Measurements from ENCODE around the gene SERPINA4.

Gene SERPINA4

DNA sequence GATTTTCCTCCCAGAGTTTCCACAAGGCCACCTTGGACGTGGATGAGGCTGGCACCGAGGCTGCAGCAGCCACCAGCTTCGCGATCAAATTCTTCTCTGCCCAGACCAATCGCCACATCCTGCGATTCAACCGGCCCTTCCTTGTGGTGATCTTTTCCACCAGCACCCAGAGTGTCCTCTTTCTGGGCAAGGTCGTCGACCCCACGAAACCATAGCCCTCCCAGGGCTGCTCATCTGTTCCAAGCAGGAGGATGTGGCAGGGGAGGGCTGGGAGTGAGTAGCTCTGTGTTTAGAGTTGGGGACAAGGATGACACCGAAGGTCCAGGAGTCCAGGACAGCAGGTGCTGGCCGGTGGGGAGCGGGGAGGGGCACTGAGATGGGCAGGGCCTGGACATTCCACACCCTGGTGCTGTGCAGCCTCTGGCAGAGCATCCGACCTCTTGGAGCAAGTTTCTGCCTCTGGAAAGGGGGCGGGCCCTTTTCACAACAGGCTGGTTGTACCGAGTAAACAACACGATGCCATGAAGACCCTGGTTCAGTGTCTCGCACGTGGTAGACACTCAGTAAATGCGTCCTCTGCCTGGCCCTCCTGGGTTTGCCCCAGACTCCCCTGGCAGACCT lies 8.2 kb downstream of the SERPINA4 start:
- H3K27ac ChIP-seq, result no peak overlapping the region
- peak; percentile 62 for DNase-seq (ENCODE audit: low spot score)
- TF ChIP-seq, protein P1, sequence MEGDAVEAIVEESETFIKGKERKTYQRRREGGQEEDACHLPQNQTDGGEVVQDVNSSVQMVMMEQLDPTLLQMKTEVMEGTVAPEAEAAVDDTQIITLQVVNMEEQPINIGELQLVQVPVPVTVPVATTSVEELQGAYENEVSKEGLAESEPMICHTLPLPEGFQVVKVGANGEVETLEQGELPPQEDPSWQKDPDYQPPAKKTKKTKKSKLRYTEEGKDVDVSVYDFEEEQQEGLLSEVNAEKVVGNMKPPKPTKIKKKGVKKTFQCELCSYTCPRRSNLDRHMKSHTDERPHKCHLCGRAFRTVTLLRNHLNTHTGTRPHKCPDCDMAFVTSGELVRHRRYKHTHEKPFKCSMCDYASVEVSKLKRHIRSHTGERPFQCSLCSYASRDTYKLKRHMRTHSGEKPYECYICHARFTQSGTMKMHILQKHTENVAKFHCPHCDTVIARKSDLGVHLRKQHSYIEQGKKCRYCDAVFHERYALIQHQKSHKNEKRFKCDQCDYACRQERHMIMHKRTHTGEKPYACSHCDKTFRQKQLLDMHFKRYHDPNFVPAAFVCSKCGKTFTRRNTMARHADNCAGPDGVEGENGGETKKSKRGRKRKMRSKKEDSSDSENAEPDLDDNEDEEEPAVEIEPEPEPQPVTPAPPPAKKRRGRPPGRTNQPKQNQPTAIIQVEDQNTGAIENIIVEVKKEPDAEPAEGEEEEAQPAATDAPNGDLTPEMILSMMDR (IDR thresholded peaks at IDR 0.05), result no peak
- no peak overlapping the region for H3K4me3 ChIP-seq

DNA sequence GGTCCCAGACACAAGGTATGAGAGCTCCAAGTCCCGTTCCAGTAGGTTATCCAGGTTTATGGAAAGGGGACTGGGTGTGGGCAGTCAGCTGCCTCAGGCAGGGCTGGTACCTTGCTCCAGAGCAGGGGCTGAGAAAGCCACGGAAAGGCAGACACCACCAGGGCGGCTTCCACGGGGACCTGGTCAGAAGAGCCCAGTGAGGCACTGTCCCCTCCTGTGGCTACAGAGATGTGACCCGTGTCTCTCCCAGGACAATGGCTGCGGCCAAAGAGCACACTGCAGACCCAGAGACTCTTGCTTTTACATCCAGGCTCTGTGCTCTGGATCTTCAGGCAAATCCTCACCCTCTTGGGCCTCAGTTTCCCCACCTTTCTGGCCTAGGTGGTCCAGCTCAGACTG lies 8.8 kb downstream of the SERPINA4 start:
- TF ChIP-seq, protein P1 (IDR thresholded peaks at IDR 0.05), result no peak
- DNase-seq (ENCODE audit: low spot score), result no peak
- Histone ChIP-seq H3K4me3 (no peak overlapping the region), H3K27ac (no peak overlapping the region)

DNA sequence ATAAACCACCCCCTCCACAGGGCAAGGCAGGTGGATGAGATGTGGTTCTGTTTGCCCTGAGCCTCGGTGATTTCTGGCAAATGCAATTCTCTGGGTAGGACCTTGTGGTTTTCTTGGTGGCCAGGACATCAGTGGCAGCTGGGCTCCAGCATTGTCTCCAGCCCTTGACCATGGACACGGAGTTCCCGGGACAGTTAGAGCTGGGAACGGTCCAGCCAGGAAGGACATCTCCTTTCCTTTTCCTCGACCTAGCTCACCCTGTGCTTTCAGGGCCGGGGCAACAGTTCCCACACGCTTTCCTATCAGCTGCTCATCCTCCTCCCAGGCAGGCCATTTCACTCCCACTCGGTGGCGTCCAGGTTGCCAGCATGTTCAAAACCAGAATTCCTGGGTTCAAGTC lies 9.2 kb downstream of the SERPINA4 start:
- TF ChIP-seq, protein P1 (IDR thresholded peaks at IDR 0.05), result no peak
- Histone ChIP-seq H3K4me3 (no peak overlapping the region), H3K27ac (no peak overlapping the region)
- peak; percentile 29 for DNase-seq (ENCODE audit: low spot score)

DNA sequence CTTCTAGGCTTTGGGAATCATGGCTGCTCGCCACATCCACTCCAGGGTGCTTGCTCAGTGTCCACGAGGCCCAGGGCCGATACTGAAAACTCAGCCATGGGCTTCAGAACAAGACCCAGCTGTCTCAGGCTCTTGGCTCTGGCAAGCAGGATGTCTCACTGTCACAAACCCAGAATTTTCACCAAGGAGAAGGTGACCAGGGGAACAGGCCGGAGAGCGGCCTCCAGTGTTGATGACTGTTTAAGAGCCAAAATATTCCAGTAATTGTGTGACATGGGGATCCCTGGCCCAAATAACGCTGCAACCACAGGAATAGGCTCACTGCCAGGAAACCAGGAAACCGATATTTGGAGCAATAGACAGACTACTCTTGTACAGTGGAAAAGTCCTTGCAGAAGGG lies 10.2 kb downstream of the SERPINA4 start:
- TF ChIP-seq, protein P1 (IDR thresholded peaks at IDR 0.05), result no peak
- peak; percentile 73 for DNase-seq (ENCODE audit: low spot score)
- no peak overlapping the region for H3K4me3 ChIP-seq
- peak overlapping the region in 1 of 2 donors; percentile 56 for H3K27ac ChIP-seq

DNA sequence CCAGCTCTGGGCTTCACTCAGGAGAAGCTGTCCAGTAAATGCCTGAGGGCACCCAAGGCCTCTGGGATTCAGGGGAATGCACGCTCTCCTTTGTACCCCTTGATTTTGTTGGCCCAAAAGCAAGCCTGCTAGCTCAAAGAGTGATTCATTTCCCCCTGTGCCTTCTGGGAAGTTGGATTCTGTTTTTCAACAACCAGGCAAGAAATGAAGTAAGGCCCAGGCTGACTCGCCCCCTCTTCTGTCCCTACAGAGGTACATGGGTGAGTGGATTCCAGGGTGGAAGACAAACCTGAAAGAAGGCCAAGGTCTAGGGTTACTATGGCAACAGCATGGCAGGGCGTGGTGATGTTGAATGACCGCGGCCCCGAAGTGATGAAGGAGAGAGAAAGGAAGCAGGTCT lies 10.7 kb downstream of the SERPINA4 start:
- Histone ChIP-seq H3K4me3 (no peak overlapping the region), H3K27ac (peak overlapping the region in 1 of 2 donors; percentile 56)
- DNase-seq (ENCODE audit: low spot score), result peak; percentile 71
- TF ChIP-seq, protein P1 (IDR thresholded peaks at IDR 0.05), result no peak

DNA sequence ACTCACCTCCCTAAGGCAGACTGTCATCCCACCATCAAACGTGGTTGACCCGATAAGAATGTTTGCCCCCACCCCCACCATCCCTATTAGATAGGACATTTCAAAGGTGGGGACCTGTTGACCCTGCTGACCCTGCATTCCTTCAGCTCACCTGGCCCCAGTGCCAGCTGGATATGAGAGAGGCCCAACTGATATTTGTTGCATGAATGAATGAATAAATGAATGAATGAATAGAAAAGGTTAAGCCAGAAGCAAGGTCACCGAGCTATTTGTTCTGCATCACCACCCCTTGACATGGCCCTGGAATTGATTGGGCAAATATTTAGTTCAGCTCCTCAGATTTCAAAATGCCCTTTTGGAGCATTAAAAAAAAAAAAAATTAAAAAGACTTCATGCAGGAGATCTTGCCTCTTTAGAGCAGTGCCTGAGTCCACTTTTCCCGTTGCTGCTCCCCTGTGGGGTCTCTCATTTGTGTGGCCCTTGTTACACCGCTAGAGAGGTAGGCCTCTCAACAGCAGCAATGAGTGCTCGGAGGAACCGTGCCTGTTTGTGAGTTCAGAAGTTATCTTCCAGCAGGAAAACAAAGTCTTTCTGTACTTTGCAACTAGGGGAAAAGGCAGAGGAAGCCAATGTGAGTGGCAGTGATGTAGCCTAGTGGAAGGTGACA lies 11.5 kb downstream of the SERPINA4 start:
- H3K27ac ChIP-seq, result no peak overlapping the region
- TF ChIP-seq, protein P1 (IDR thresholded peaks at IDR 0.05), result no peak
- DNase-seq (ENCODE audit: low spot score), result peak; percentile 57
- no peak overlapping the region for H3K4me3 ChIP-seq
